VCaP (cell line): Measurements from ENCODE around the gene XXYLT1.
A peak's percentile ranks its signal among the peaks of the same experiment; 100 is the strongest.

ENCODE experiments used
- H3K27ac ChIP-seq: fragments of 450-650 bp; 2 replicates; pipeline ENCODE4 v1.5.1; 2017
- TF ChIP-seq, protein P1 (sequence below): fragments of 450-650 bp; conservative IDR thresholded peaks from 2 replicates; pipeline ENCODE4 v1.5.1; 2017; ENCODE audit warnings: mild to moderate bottlenecking, moderate library complexity

XXYLT1 gene

GRCh38 chr3:195258449-195259153 lies 12.4 kb downstream of the XXYLT1 start:
- TF ChIP-seq, protein P1, sequence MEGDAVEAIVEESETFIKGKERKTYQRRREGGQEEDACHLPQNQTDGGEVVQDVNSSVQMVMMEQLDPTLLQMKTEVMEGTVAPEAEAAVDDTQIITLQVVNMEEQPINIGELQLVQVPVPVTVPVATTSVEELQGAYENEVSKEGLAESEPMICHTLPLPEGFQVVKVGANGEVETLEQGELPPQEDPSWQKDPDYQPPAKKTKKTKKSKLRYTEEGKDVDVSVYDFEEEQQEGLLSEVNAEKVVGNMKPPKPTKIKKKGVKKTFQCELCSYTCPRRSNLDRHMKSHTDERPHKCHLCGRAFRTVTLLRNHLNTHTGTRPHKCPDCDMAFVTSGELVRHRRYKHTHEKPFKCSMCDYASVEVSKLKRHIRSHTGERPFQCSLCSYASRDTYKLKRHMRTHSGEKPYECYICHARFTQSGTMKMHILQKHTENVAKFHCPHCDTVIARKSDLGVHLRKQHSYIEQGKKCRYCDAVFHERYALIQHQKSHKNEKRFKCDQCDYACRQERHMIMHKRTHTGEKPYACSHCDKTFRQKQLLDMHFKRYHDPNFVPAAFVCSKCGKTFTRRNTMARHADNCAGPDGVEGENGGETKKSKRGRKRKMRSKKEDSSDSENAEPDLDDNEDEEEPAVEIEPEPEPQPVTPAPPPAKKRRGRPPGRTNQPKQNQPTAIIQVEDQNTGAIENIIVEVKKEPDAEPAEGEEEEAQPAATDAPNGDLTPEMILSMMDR, result no peak
- H3K27ac ChIP-seq, result peak overlapping the region; percentile 95

GRCh38 chr3:195257454-195258448 lies 13.2 kb downstream of the XXYLT1 start:
- H3K27ac ChIP-seq, result peak overlapping the region; percentile 95

DNA sequence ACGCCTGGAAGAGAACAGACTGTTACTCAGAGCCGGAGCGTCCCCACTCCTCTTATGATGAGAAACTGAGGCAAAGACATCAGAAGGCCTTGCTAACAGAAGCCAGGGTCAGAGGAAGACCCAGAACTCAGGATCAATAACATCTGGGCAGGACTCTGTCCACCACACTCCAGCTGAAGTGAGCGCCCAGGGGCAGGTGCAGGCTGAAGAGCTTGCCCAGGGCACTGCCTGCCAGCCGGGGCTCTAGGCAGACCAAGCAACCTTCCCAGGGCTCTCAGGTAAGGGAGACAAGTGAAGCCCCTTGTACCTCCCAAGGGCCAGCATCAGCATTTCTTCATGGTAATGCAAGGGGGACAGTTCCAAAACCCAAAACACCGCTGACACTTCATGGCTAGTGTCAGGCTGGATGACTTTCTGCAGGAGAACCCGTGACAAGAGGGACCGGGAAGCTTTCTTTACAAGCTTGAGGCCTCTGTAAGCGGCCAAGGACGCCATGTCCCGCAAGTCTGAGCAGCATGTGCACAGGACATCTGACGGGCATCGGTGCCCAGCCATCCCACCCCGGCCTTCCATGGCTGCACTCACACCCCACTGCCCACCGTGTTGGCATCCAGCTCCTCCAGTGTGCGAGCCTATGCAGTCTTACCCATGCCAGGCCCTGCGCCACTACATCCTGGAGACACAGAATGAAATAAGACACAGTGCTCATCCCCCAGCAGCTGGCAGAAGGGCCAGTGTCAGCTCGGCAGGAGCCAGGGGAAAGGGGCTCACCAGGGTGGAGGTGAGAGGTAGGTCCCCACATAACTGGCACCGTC lies 14.1 kb downstream of the XXYLT1 start:
- peak overlapping the region; percentile 95 for H3K27ac ChIP-seq
- TF ChIP-seq, protein P1, result no peak

More at GRCh38 chr3:195257454-195258448, 13.2 kb downstream of the XXYLT1 start:
- TF ChIP-seq, protein P1, result no peak

GRCh38 chr3:195255571-195256501 lies 15.1 kb downstream of the XXYLT1 start:
- TF ChIP-seq, protein P1, result no peak
- H3K27ac ChIP-seq, result no peak overlapping the region

GRCh38 chr3:195255176-195255500 lies 15.8 kb downstream of the XXYLT1 start:
- no peak overlapping the region for H3K27ac ChIP-seq
- TF ChIP-seq, protein P1, result no peak

GRCh38 chr3:195254454-195255175 lies 16.3 kb downstream of the XXYLT1 start:
- TF ChIP-seq, protein P1, result no peak
- H3K27ac ChIP-seq, result no peak overlapping the region
